Stimulated activated CD8-positive, alpha-beta memory T cell treated with anti-CD3 and anti-CD28 coated beads, Interleukin-15, amount 100 ng/mL, for 1 hour (primary cell): ENCODE data around the gene SPRY4.
"Not testable (repeated sequence)": the region's sequence is repeated elsewhere in the genome, so short reads cannot be mapped to it uniquely, and the experiment has no call there.

Experiments used
- DNase-seq: peaks from one replicate; pipeline ENCODE4 v3.0.0-alpha.2; 2020; ENCODE audit warnings: low read depth

The SPRY4 gene

GRCh38 chr5:142334538-142334937 lies 9.7 kb upstream of the SPRY4 start:
- DNase-seq, result no peak

GRCh38 chr5:142333749-142334148 lies 8.9 kb upstream of the SPRY4 start:
- not testable (repeated sequence) for DNase-seq

- DNase-seq, result no peak
These were observed 5.6 kb upstream of the SPRY4 start for GRCh38 chr5:142330444-142330843.

GRCh38 chr5:142330026-142330425 lies 5.2 kb upstream of the SPRY4 start:
- DNase-seq, result no peak

GRCh38 chr5:142327111-142327842 lies 2.5 kb upstream of the SPRY4 start:
- DNase-seq, result no peak

- no peak for DNase-seq
These were observed 1.7 kb upstream of the SPRY4 start for GRCh38 chr5:142326480-142326938.

- DNase-seq, result no peak
These were observed 1.1 kb upstream of the SPRY4 start for GRCh38 chr5:142325725-142326479.

- no peak for DNase-seq
These were observed 518 bp downstream of the SPRY4 start for GRCh38 chr5:142324136-142324870.

- no peak for DNase-seq
These were observed 1.2 kb downstream of the SPRY4 start for GRCh38 chr5:142323480-142324135.

GRCh38 chr5:142322747-142323479 lies 1.9 kb downstream of the SPRY4 start:
- DNase-seq, result no peak

- DNase-seq, result no peak
These were observed 2.4 kb downstream of the SPRY4 start for GRCh38 chr5:142322403-142322746.

- no peak for DNase-seq
These were observed 3.8 kb downstream of the SPRY4 start for GRCh38 chr5:142320851-142321560.

- DNase-seq, result no peak
These were observed 4.4 kb downstream of the SPRY4 start for GRCh38 chr5:142320430-142320738.

GRCh38 chr5:142319560-142320429 lies 5.0 kb downstream of the SPRY4 start:
- no peak for DNase-seq

GRCh38 chr5:142319105-142319504 lies 5.7 kb downstream of the SPRY4 start:
- DNase-seq, result no peak

GRCh38 chr5:142317753-142318152 lies 7.1 kb downstream of the SPRY4 start:
- no peak for DNase-seq

GRCh38 chr5:142317173-142317572 lies 7.6 kb downstream of the SPRY4 start:
- DNase-seq, result no peak

GRCh38 chr5:142316681-142317080 lies 8.1 kb downstream of the SPRY4 start:
- DNase-seq, result no peak

GRCh38 chr5:142316051-142316450 lies 8.8 kb downstream of the SPRY4 start:
- no peak for DNase-seq
